GM19035 (cell line): ENCODE results near the gene SMYD3.

Experiments used
- ATAC-seq: cut with Tn5 transposase; IDR thresholded peaks from one replicate; pipeline ENCODE4 v1.9.1; 2021; ENCODE audit not compliant: unreplicated experiment

Gene SMYD3

GRCh38 chr1:245937316-245938045 is 569.6 kb downstream of the SMYD3 start:
- ATAC-seq: no peak

- no peak for ATAC-seq
These were observed 572.7 kb downstream of the SMYD3 start for GRCh38 chr1:245934409-245934808.

- ATAC-seq: no peak
These were observed 573.5 kb downstream of the SMYD3 start for GRCh38 chr1:245933431-245934045.

GRCh38 chr1:245932302-245932972 is 574.6 kb downstream of the SMYD3 start:
- no peak for ATAC-seq

GRCh38 chr1:245931450-245931849 is 575.6 kb downstream of the SMYD3 start:
- no peak for ATAC-seq

- no peak for ATAC-seq
These were observed 577.9 kb downstream of the SMYD3 start for GRCh38 chr1:245929224-245929623.

- ATAC-seq: no peak
These were observed 580.2 kb downstream of the SMYD3 start for GRCh38 chr1:245926888-245927287.

- no peak for ATAC-seq
These were observed 583.9 kb downstream of the SMYD3 start for GRCh38 chr1:245923215-245923614.

GRCh38 chr1:245921417-245921816 is 585.7 kb downstream of the SMYD3 start:
- no peak for ATAC-seq

GRCh38 chr1:245917403-245917802 is 589.7 kb downstream of the SMYD3 start:
- no peak for ATAC-seq

GRCh38 chr1:245915841-245916240 is 591.2 kb downstream of the SMYD3 start:
- ATAC-seq: no peak

- ATAC-seq: no peak
These were observed 591.7 kb downstream of the SMYD3 start for GRCh38 chr1:245915406-245915805.

GRCh38 chr1:245908543-245908942 is 598.5 kb downstream of the SMYD3 start:
- no peak for ATAC-seq

GRCh38 chr1:245906207-245906606 is 600.9 kb downstream of the SMYD3 start:
- ATAC-seq: no peak

GRCh38 chr1:245903851-245904250 is 603.2 kb downstream of the SMYD3 start:
- no peak for ATAC-seq

GRCh38 chr1:245901565-245901964 is 605.5 kb downstream of the SMYD3 start:
- ATAC-seq: no peak

GRCh38 chr1:245901037-245901436 is 606.0 kb downstream of the SMYD3 start:
- no peak for ATAC-seq

GRCh38 chr1:245898581-245898980 is 608.5 kb downstream of the SMYD3 start:
- no peak for ATAC-seq

- no peak for ATAC-seq
These were observed 610.8 kb downstream of the SMYD3 start for GRCh38 chr1:245896258-245896657.

- ATAC-seq: no peak
These were observed 611.6 kb downstream of the SMYD3 start for GRCh38 chr1:245895455-245895959.

- no peak for ATAC-seq
These were observed 612.2 kb downstream of the SMYD3 start for GRCh38 chr1:245894843-245895242.

GRCh38 chr1:245893025-245893424 is 614.1 kb downstream of the SMYD3 start:
- ATAC-seq: no peak
